Measurements from ENCODE around the gene KERA.

Gene KERA

DNA sequence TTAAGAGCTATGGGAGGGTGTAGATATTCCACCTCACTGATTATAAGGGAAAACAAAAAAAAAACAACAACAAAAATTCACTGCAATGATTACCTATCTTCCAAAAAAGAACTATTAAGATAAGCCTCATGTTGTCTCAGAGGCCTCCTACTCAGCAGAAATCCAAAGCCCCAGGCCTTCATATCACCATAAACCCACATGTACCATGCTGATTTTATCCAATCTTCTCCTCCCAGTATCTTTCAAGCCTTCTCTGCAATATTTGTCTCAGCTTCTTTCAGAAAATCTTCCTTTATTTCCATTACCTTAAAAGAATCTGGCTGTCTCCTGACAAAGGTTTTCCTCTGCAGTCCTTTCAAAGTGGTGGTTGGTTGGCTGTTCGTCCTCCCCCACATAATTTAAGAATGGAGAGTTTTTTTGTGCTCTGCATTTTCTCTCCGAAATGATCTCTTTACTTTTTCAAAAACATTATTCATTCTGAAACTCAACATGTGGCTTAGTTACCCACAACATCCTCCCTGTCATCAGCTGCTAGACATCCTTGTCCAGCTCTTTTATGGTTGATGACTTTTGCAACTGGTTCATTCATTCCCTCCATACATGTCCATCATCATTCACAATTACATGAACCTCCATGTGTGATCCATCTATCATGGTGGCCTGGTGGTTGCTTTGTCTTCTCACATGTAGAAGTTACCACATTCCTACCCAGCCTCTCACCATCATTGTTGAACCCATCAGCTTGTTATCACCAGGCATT, 50.1 kb downstream of the KERA start:
- no peak for DNase-seq

- DNase-seq: no peak
Observed at GRCh38 chr12:91004872-91005271, 53.0 kb downstream of the KERA start, which contains the start of gene EPYC. Gene EPYC, minus strand, starts transcription at chr12:91004972. Its CDS starts 2,407 bp downstream, at chr12:91002565.

DNA sequence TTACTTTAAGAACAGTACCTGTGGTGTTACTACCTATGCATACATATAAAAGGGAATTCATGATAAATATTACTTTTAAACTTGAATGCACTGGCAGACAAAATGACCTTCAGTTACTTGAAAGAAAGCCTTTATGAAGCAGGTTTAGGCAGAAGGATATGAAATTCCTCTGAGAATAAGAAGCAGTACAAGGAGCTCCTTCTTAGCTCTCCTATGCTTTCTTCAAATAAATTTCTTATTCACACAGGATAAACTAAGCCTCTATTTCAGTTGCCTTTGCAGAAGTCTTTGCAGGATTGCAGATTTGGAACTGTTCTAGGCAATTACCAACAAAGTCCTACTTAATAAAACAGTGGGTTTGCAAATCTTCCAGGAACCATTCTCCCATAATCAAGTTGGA, 54.1 kb downstream of the KERA start:
- DNase-seq: no peak

- DNase-seq: no peak
Observed at GRCh38 chr12:91001306-91001705, 56.5 kb downstream of the KERA start.
